ENCODE measurements around the gene BID.

DNA sequence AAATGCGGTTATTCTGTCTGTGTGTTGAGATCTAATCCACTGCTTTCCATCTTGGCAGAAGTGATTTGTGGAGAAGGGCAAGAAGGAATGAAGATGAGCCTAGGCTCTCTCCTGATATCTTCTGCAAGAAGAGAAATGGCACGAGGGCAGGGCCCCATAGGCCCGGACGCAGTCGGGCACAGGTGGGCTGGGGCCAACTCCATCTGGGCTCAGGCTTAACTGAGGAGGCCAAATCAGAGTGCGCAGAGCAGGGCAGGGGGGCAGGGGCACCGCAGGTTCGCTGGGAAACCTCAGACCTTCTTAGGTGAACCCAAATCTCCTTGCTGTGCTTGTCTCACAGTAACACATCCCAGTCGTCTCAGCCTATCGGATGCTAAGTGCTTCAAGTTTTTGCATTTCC lies 32.8 kb upstream of the BID start:
- TF ChIP-seq SRF (IDR thresholded peaks at IDR 0.05; ENCODE audit: low read depth in 2 of 2, low read length in 2 of 2) (no peak), ZNF384 (IDR thresholded peaks at IDR 0.05; ENCODE audit: borderline replicate concordance, low read depth, low read length) (no peak), RCOR1 (conservative IDR thresholded peaks at IDR 0.05; ENCODE audit: low read depth, low read length) (no peak), DPF2 (IDR thresholded peaks at IDR 0.05) (no peak)

Measured in GM12878 (cell line).